GM18498 (cell line): ENCODE results near the gene ZNF532.
"Not testable (repeated sequence)": the region's sequence is repeated elsewhere in the genome, so short reads cannot be mapped to it uniquely, and the experiment has no call there.

Experiments used
- ATAC-seq: cut with Tn5 transposase; IDR thresholded peaks from one replicate; pipeline ENCODE4 v1.9.1; 2021; ENCODE audit warnings: mild to moderate bottlenecking, moderate library complexity; ENCODE audit not compliant: unreplicated experiment

Gene ZNF532, protein sequence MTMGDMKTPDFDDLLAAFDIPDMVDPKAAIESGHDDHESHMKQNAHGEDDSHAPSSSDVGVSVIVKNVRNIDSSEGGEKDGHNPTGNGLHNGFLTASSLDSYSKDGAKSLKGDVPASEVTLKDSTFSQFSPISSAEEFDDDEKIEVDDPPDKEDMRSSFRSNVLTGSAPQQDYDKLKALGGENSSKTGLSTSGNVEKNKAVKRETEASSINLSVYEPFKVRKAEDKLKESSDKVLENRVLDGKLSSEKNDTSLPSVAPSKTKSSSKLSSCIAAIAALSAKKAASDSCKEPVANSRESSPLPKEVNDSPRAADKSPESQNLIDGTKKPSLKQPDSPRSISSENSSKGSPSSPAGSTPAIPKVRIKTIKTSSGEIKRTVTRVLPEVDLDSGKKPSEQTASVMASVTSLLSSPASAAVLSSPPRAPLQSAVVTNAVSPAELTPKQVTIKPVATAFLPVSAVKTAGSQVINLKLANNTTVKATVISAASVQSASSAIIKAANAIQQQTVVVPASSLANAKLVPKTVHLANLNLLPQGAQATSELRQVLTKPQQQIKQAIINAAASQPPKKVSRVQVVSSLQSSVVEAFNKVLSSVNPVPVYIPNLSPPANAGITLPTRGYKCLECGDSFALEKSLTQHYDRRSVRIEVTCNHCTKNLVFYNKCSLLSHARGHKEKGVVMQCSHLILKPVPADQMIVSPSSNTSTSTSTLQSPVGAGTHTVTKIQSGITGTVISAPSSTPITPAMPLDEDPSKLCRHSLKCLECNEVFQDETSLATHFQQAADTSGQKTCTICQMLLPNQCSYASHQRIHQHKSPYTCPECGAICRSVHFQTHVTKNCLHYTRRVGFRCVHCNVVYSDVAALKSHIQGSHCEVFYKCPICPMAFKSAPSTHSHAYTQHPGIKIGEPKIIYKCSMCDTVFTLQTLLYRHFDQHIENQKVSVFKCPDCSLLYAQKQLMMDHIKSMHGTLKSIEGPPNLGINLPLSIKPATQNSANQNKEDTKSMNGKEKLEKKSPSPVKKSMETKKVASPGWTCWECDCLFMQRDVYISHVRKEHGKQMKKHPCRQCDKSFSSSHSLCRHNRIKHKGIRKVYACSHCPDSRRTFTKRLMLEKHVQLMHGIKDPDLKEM (N-terminal part only)

DNA sequence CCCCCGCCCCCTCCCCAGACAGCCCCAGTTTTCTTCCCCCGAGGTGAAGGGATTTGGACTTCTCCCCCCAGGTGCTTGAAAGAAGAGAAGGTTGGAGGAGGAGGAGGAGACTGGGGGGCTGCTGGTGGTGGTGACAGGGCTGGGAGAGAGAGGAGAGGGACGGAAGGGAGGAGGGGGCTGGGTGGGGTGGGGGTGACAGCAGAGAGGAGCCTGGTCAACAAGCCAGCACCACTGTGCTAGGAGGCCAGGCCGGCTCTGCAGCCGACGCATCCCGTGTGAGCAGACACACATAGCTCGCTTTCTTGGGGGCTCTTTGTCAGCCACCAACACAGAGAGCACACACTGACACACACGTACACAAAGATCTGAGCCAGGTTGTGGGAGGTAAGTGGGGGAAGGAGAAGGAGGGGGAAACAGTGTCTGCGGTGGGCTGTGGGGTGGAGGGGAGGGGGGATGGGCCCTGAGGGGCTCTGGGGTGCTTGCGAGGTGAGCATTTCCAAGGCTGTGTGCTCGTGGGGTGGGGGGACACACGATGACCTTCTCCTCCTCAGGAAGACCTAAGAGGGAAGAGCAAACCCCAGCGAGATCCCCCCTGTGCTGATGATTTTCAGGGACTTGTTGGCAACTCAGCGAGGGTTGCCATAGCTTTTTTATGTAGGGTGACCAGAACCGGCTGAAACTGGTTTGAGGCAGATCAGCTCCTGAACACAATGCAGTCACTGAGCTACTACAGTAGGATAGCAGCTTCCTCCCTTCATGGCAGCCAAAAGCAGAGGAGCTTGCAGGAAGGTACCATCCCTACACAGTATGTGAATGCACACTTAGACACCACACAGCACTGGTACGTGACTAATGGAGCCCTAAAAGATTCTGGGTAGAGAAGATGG is at the start of gene ZNF532:
ZNF532 (plus strand) TSS at position 732 of the 887 bp plus-strand sequence. CDS start 53,411 bp downstream, outside the sequence.
- ATAC-seq, result no peak

DNA sequence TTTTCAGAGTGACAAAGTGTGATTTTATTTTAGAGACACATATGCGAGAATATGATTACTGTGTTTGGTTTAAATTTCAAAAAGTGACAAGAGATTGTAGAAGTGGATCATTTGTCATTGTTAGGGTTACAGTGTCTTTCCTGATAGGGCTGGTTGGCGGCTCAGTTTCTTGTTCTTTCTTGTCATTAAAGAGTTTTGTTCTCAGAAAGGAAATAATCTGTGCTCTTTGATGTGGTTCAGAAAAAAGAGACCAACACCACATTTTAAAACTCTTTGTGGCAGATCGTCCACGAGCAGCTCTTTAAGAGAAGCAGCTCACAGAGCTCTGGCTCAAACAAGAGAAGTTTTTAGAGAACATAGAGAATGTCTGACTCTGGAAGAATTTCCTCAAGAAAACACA is 45.6 kb upstream of the ZNF532 start:
- ATAC-seq, result no peak

DNA sequence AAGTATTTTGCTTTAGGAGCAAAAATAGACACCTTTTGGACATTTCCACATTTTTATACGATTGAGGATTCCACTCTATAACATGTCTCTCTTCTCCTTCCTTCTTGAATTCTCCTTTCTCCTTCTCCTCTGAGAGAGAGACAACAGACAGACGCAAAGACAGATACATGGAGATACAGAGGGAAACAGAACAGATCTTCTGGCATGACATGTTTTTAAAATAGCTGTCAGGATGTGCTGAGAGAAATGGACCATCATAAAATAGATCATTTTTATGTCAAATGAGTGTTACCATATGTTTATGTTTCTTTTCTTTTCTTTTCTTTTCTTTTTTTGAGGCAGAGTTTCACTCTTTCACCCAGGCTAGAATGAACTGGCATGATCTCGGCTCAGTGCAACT is 44.4 kb upstream of the ZNF532 start:
- ATAC-seq, result no peak

DNA sequence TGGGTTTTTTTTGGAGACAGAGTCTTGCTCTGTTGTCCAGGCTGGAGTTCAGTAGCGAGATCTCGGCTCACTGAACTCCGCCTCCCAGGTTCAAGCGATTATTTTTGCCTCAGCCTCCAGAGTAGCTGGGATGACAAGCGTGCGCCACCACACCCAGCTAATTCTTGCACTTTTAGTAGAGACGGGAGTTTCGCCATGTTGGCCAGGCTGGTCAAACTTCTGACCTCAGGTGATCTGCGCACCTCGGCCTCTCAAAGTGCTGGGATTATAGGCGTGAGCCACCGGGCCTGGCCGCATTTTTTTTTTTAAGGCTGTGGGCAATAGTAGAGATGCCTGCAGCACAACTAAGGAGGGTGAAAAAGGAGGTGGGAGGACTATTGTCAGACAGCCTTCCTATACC is 41.7 kb upstream of the ZNF532 start:
- ATAC-seq, result no peak

DNA sequence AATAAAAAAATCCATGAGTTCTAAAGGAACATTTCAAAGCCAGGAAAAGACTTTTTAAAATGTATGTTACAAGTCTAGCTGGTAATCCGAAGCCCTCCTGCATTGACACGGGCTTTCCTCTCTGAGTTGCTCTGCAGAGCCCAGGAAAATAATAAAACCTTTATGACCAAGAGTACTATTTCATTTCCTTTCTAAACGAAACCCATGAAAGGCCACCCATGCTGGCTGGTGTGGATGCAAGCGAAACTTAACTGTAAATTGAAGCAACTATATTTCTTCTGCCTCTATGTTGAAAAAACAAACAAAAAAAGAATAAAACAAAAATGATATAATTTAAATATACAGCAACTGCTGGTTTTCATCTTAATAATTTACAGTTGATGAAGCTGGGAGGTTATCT is 41.3 kb upstream of the ZNF532 start:
- ATAC-seq, result no peak

DNA sequence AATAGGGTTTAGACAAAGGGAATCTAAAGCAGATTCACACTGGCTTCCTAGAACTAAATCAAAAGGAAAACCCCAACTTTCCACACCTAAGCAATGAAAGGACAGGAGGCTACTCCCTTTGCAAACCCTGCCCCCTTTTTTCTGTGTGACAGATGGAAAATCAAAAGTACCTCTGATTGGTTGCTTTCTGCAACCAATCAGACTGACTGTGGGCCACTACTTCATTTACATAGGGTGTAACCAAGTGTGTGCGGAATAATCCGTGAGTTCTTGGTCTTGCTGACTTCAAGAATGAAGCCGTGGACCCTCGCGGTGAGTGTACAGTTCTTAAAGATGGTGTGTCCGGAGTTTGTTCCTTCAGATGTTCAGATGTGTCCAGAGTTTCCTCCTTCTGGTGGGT is 37.8 kb upstream of the ZNF532 start:
- not testable (repeated sequence) for ATAC-seq

DNA sequence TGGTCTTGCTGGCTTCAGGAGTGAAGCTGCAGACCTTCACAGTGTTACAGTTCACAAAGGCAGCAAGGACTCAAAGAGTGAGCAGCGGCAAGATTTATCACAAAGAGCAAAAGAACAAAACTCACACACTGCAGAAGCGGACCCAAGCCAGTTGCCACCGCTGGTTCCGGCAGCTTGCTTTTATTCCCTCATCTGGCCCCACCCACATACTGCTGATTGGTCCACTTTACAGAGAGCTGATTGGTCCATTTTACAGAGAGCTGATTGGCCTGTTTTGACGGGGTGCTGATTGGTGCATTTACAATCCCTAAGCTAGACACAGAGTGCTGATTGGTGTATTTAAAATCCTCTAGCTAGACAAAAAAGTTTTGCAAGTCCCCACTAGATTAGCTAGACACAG is 37.2 kb upstream of the ZNF532 start:
- ATAC-seq, result no peak

DNA sequence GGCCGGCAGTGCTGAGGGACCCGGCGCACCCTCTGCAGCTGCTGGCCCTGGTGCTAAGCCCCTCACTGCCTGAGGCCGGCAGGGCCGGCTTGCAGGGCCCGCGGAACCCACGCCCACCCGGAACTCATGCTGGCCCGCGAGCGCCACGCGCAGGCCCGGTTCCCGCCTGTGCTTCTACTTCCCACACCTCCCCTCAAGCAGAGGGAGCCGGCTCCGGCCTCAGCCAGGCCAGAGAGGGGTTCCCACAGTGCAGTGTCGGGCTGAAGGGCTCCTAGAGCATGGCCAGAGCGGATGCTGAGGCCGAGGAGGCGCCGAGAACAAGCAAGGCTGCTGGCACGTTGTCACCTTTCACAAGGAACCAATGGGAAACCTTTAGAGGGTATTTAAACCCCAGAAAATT is 36.8 kb upstream of the ZNF532 start:
- ATAC-seq, result no peak

DNA sequence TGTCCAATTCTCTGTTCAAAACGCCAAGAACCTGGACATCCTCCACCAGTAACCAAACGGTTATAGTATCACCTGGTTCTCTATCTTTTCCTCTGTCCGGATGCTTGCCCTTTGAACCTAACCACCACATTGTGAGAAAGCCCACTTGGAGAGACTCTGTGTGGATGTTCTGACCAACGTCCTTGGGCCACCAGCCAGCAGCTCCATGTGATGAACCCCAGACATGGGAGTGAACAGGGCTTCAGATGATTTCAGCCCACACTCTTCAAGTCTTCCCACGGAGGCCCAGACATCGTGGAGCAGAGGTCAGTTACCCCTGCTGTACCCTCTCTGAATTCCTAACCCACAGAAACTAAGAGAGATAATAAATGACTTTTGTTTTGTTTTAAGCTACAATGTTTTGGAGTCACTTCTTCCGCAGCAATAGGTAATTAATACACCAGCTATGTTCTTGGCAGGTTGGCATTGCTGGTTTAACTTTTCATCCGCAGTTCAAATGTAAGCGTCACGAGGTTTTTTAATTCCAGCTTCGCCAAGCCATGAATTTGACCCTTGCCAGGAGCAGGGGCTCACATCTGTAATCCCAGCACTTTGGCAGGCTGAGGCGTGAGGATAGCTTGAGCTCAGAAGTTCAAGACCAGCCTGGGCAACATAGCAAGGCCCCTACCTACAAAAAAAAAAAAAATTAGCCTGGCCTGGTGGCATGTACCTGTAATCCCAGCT is 36.1 kb upstream of the ZNF532 start:
- no peak for ATAC-seq

DNA sequence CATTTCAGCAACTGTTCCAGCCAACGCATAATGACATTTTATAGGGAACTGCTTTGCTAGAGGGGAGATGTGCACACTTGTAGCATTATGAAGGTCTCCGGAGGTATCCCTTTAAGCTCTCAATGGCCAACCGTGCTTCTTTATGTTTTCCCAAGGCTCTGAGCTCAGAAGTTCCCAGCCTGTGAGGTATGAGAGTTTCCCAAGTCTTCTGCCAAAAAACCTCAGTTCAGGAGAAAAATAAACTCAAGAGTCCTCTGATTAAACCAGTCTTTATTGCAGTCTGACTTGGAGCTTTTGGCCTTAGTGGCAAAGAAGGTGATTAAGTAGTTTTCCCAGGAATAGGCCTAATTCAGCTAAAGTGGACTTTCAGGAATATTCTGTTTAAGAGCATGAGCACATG is 35.4 kb upstream of the ZNF532 start:
- ATAC-seq, result no peak

DNA sequence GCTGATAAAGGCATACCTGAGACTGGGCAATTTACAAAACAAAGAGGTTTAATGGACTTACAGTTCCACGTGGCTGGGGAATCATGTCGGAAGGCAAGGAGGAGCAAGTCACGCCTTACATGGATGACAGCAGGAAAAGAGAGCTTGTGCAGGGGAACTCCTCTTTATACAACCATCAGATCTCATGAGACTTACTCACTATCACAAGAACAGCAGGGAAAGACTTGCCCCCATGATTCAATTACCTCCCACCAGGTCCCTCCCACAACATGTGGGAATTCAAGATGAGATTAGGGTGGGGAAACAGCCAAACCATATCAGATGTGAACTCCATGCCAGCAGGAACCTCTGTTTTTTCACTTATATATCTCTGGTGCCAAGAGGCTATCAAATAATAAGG is 34.8 kb upstream of the ZNF532 start:
- ATAC-seq, result not testable (repeated sequence)

DNA sequence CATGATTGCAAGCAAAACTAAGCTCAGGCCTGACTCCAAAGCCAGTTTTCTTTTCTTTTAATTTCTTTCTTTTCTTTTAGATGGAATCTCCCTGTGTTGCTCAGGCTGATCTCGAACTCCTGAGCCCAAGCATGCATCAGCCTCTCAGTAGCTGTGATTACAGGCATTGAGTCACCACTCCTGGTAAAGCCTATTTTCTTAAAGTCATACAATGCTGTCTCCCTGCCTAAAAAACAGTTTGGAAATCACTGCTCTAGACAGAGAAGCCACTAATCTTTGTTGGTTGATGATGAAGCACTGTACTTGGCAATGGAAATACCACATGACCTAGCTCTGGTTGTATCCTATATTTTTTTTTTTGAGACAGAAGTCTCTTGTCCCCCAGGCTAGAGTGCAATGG is 33.1 kb upstream of the ZNF532 start:
- no peak for ATAC-seq

DNA sequence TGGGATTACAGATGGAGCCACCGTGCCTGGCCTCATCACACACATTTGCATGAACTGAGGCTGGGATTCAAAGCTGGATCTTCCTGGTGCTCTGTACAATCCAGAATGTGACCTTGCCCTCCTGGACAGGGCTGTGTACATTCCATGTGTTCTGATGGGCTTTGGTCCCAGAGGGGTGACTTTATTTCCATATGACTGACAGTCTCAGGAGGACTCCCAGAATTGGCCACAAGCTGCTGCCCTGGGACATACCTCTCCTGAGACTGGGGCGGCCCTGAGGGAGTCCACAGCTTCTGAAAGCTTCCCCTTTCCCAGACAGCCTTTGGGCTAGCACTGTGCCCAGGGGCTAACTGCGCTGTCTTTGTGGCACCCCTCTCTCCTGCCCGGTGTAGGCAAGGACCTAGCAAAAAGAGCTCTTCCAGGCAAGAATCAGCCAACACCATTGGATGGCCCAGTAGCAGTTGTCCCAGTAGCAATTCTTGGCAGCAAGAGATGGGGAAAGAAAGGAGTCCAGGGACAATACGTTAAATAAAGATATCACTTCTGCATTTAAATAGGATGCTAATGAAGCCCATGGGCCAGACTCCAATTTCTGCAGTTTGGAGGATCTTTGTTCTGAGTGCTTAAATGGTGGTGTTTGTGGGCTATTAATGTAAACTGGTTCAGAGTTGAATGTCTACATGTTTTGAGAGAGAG is 26.4 kb upstream of the ZNF532 start:
- ATAC-seq, result no peak

DNA sequence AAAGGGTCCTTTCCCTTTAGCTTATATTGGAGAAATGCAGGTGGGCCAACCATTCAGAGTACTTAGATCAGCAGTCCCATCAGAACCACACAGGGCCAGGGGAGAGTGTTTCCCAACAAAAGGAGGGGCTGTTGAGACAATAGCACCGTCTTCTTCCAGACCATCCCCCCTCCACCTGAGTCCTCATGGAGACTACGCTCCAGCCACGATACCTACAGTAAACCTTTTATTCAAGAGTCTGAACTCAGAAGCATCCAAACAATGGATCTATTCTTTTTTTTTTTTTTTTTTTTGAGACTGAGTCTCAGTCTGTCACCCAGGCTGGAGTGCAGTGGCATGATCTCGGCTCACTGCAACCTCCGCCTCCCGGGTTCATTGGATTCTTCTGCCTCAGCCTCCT is 25.7 kb upstream of the ZNF532 start:
- no peak for ATAC-seq

DNA sequence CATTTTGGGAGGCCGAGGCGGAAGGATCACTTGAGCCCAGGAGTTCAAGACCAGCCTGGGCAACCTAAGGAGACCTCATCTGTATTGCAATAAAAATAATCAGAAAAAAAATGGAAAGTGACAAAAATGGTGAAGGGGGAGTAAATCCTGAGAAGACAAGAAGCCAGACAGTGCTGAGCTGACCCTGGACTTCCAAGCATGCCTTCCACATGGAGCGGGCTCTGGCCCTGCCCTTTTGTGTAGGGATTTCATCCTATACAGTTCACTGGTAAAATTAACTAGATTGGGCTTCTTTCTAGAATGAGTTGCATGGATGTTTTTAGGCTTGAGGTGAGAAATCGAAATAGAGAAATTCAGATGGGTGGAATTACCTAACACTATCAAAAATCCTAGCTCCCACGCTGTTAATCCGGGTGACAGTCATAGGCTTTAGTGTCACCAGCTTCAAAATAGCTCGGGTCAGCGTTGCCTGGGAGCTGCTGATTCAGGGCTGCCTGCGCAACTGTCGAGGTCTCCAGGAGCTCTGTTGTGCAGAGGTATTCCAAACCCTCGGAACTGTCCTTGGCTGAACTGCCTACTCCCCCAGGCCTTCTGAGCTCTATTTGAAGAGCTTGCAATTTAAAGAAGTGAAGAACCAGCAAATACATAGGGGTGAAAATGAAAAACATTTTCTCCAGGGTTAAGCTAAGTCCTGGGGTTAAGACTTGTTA is 21.5 kb upstream of the ZNF532 start:
- no peak for ATAC-seq

DNA sequence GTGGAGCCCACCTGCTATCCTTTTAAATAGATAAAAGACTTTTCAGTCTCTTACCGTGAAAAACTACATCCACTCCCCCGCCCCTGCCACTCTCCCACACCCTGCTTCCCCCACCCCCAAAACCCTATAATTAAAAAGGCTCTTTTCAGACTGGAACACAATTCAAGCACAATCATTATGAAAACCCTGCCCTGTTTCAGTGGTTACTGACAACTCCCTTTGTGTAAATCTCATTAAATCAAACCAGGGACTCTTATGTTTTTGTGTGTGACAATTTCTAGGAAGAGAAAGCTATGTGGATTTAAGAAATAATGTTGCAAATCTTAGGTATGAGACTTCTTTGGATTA is 21.0 kb upstream of the ZNF532 start:
- no peak for ATAC-seq

DNA sequence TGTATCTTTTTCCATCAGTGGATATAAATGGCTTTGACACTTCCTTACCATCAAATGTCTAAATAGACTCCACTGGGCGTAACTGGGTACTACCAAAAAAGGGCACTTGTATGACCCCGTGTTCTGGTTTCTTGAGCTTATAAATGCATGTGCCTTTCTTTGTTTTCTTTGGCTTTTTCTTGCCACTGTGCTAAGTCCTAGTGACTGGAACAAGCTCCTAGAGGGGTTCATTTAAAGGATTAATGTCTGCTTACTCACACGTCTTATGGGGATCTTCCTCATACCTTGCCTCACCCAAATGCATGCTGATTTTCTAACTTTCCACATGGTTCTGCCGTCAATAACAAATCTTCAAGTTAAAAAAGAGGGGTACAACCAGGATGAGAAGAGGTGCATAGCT is 19.8 kb upstream of the ZNF532 start:
- ATAC-seq, result no peak

DNA sequence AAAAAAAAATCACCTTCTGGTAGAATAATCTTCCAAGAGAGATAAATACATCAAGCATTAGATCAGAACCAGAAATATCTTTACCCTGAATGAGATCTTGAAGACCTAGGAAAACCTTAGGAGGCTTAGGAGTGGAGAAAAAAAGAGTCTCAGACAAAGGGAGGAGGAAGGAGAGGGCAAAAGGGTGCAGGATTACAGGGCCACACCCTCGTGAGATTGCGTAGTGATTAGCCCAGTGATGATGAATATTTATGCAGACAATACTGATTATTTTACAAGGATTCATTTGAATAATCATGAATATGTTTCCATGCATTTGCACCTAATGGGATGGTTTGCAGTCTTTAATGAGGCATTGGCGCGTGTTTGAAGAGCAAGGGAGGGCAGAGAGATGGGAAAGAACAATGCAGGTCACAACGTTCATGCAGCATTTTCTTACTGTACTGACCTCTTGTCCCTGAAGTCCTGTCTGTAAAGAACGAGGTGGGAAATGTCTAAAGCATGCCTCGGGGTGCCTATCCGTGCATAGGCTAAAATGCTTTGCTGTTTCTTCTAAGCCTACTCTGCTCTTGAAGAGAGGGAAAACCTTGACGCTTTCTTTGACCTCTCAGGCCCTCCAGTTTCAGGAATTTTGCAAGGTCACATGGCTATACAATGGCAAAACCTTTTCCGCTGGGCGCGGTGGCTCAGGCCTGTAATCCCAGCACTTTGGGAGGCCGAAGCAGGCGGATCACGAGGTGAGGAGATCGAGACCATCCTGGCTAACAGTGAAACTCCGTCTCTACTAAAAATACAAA is 18.6 kb upstream of the ZNF532 start:
- ATAC-seq, result no peak
